HG02981 (cell line): ENCODE measurements around the gene FBXO42.

Experiments used
- ATAC-seq: cut with Tn5 transposase; IDR thresholded peaks from one replicate; pipeline ENCODE4 v1.9.1; 2021; ENCODE audit warnings: mild to moderate bottlenecking, moderate library complexity; ENCODE audit not compliant: unreplicated experiment

The FBXO42 gene

DNA sequence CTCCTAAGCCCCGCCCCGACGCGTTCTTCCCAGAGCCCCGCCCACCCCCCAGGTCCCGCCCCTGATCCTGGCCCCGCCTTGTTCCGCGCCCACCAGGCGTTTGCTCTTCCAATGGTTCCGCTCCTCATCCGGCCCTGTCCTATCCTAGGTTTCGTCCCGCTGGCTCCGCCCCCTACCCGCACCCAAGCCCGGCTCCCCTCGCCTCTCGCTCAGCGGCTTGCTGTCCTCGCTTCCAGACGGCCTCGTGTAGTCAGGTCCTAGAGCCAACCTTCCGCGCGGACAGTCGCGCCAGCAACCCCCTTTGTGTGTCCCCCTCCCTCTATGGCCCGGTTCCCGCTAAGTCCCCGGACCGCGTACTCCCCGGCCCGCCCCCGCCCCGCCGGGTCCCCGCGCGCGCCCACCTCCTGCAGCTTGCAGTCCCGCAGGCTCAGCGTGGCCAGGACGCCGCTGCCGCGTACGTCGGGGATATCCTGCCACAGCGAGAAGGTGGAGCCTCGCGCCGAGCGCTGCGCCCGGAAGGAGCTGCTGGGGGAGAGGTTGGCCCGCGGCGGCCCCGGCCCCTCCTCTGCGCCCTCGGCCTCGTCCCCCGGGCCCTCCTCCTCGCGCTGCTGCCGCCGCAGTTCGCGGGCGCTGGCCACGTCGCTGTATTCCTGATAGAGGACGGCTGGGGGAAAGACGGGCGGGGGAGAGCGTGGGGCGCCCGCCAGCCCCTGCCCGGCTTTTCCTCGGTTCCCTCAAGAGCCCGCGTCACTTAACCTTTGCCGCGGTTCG is 145.5 kb downstream of the FBXO42 start:
- peak; percentile 66 for ATAC-seq

DNA sequence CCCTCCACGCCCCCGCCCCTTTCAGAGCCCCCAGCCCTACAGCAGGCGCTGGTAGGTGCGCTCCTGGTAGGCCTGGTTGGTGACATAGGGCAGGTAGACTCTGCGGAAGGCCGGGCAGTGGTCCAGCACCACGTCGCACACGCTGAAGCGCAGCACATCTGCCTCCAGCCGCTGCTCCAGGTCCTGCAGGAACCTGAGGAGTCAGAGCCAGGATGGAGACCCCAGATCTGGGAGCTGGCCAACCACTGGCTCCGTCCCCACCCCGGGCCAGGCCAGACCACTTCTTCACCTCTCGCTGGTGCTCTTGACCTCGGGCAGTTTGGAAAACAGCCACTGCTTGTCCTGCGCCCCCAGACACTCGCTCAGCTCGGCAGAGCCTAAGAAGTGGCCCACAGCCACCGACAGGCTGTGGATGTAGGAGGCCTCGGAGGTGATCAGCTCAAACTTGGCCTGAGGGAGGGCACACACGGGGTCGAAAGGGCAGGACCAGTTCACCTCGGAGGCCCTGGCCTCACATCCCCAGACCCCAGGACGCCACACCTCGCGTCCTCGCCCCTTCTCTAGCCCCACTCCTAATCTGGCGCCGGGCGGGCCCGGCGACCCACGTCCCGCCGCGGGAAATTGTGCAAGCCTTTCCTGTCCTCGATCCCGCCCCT is 146.3 kb downstream of the FBXO42 start:
- ATAC-seq: peak; percentile 12

DNA sequence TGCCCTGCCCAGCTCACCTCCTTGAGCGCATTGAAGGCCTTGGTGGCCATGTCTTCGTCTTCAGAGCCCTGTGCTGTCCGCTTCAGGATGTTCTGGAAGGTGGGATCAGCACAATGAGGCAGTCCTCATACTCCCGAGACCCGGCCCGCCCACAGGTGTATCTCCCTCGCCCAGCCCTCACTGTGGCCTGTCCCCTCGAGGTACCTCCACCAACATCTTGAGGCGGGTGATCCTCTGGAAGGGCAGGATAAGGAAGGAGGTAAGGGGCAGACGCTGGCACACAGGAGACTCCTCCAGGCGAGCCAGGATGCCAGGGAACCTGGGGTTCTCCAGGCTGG is 147.0 kb downstream of the FBXO42 start:
- ATAC-seq: no peak

DNA sequence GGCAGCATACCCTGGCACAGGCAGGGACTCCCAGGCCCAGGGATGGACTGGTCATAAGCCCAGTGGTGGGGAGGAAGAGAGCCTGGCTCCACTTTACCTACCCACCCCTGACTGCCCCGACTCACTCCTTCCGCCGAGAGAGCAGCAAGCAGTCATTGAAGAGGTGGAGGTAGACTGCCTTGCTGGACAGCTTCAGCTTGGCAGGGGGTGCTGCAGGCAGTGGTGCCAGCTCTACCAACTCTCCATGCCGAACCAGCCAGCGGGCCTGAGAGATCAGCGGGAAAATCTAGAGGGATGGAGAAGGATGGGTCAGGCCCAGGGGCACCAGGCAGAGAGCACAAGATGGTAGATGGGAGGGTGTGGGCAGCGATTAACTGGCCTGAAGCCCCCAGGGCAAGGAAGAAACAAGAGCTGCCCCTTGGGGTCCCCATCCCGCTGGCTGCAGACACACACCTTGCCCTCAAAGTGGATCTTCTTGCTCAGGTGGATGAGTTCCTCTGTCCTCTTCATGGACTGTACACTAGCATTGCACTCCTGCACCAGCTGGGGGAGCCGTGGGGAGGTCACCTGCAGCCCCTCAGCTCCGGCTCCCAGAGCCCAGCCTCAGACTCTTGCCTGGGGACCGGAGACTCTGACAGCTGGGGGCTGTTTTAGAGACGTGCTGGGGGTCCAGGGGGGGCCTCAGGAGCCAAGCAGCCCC is 147.5 kb downstream of the FBXO42 start:
- no peak for ATAC-seq

DNA sequence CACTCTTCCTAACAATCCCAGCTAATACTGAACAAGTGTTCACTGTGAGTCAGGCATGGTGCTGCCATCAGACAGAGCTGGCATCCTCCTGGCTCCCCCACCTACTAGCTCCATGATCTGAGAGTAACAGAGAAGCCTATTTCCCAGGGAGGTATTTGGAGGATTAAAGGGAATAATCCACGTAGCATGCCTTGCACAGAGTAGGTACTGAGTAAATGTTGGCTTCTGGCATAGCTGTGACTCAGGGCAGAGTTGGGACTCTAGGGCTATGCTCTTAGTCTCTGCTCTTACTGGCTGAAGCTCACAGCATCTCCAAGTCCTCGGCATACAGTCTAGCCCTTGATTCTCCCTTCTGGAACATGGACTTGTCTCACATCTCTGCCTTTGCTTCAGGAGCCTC is 148.1 kb downstream of the FBXO42 start:
- no peak for ATAC-seq

DNA sequence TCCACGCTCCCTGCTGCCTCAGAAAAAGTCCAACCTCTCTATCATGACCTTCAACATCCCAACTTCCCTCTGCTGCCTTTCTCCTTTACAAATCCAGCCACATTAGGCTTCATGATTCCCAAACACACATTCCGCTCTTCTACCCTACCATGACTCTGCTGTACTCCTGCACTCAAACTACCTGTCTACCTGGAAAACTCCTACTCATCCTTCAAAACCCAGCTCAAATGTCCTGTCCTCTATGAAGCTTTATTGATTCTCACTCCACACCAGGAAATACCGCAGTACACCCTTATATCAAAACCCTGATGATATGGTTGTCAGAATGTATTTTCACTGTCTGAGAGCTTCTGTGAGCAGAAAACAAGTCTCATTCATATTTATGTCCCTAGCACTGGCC is 148.7 kb downstream of the FBXO42 start:
- ATAC-seq: no peak

DNA sequence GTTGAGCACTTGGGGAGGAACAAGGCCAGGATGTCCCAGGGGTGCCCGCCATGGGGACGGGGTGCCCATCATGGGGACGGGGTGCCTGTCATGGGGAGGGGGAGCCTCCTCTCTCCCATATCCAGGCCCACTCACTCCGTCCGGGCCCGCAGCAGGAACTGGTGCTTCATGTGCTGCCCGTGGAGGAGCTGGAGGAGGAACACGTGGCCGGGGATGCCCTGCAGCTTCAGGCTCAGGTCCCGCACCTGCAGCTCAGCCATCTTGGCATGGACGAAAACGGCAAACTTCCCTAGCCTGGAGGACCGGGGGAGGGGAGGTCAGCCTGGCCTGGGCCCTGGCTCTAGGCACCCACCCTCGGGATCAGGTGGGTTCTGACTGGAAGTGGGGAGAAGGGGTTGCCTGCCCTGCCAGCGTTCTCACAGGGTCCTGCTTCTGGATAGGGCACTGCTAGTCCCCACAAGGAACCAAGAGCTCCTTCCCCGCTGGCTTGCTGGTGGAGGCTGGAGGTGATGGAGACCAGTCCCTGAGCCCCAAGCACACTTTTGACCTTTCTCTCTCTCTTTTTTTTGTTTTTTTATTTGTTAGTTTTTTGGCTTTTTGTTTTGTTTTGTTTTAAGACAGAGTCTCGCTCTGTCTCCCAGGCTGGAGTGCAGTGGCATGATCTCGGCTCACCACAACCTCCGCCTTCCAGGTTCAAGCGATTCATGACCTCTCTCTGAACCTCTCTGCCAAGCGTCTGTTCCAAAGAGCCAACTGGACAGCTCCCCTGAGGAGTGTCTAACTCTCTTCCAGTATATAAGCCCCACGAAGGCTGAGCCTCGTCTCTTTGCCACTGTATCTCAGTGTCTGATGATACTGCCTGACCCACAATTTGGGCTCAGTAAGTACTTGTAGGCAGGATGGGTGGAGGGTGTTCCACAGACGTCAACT is 149.7 kb downstream of the FBXO42 start:
- ATAC-seq: no peak

DNA sequence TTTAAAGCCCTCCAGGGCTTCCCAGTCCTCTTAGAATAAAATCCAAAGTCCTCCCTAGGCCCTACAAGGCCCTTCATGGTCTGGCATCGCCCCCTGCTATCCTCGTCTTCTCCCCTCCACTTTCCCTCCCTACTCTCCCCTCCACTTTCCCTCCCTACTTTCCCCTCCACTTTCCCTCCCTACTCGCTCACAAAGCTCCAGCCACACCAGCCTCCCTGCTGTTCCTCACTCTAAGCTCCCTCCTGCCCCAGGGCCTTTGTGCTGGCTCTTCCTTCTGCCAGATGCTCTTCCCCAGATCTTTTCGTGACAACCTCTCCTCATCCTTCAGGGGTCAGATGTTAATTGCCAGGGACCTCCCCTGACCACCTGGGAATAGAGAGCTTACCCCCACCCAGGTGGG is 152.6 kb downstream of the FBXO42 start:
- ATAC-seq: no peak

DNA sequence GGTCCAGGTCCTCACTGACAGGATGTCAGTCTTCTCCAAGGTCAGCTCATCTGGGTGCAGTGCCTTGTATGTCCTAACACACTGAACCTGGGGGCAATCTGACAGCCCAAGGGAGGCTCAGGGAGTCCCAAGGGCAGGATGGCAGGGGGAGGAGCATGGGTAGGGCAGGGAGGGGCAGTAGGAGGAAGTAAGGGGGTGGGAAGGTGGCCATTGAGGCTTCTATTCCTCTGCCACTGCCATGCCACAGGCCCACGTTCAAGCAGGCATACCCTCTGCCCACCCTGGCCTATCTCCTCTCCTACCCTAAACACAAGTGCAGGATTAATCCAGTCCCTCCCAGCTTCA is 153.2 kb downstream of the FBXO42 start:
- ATAC-seq: no peak

DNA sequence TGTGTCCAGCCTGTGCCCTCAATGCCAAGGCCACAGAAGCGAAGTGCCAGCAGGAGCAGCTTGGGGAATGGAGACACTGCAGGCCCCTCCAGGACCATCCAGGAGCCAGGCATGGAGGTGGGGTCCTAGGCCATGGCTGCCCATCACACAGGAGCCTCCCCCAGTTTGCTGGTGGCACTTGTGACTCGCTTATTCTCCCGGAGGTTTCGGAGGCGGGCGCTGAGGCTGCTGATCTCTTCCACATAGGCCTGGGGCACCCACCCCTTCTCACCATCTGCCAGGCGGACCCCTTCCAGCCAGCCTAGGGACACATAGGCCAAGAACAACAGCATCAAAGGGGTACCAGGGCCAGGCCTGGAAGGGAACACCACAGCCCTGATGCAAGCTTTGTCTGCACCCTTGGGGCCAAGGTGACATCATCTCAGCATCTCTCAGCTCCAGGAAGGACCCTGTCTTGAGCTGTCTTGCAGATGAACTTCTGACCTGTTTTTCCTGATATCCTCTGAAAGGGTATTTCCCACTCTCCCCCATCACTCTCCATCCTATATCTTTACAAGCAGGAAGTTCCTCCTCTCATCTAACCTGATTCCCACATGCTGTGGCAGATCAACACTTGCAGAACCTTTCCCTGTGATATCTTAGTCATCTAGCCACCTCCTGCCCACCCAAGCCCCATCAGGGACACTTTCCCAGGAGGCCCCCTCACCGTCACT is 153.7 kb downstream of the FBXO42 start:
- ATAC-seq: no peak

DNA sequence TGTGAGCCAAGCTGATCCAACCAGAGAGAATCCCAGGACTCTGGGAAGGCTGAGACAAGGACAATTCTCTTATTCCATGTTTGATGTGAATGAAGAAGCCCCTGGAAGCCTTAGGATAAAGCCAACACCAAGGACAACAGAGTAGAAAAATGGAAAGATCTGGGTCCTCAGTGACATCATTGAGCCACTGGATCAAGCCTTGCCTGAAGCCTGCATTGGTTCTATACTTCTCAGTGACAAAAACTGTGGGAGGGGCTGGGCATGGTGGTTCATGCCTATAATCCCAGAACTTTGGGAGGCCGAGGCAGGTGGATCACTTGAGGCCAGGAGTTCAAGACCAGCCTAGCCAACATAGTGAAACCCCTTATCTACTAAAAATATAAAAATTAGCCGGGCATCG is 155.4 kb downstream of the FBXO42 start:
- no peak for ATAC-seq
